ENCODE data around the gene ITPKC. TPM values are rescaled to one million over a fixed set of nuclear protein-coding genes. Genes with fewer than 3 reads are reported as not detected.
A peak's percentile ranks its signal among the peaks of the same experiment; 100 is the strongest.
"Not testable (repeated sequence)": the region's sequence is repeated elsewhere in the genome, so short reads cannot be mapped to it uniquely, and the experiment has no call there.

Gene ITPKC
- total and polyA plus RNA-seq, 4 donors: 6.3 to 12.0 (median 9.5) TPM

GRCh38 chr19:40756502-40757110, 39.7 kb downstream of the ITPKC start:
- Histone ChIP-seq H3K4me3 (ENCODE audit: low read depth, low read length) (no peak overlapping the region), H3K4me1 (ENCODE audit: control insufficient read depth, insufficient read depth, low read length) (peaks cover 10% of the 10 kb centered on the region), H3K36me3 (ENCODE audit: control insufficient read depth, insufficient read depth, low read length) (peaks cover 63% of the 10 kb centered on the region), H3K27me3 (ENCODE audit: control insufficient read depth, insufficient read depth, low read length) (no peaks in the 10 kb centered on the region), H3K27ac (ENCODE audit: low read depth, low read length) (no peak overlapping the region), H3K9me3 (ENCODE audit: control insufficient read depth, insufficient read depth, low read length) (no peaks in the 10 kb centered on the region)
- WGBS (ENCODE audit: insufficient coverage): 94% methylated on average over 10 of the region's 11 CpGs
- no peak for DNase-seq (ENCODE audit: low read depth in 4 of 6, low spot score in 6 of 6)

- no peaks in the 10 kb centered on the region for H3K27me3 ChIP-seq (ENCODE audit: control insufficient read depth, insufficient read depth, low read length)
- 97% methylated on average over 3 of the region's 3 CpGs for WGBS (ENCODE audit: insufficient coverage)
- no peak overlapping the region for H3K4me3 ChIP-seq (ENCODE audit: low read depth, low read length)
- DNase-seq (ENCODE audit: low read depth in 4 of 6, low spot score in 6 of 6): no peak
- no peak overlapping the region for H3K27ac ChIP-seq (ENCODE audit: low read depth, low read length)
- peaks cover 17% of the 10 kb centered on the region for H3K4me1 ChIP-seq (ENCODE audit: control insufficient read depth, insufficient read depth, low read length)
- H3K36me3 ChIP-seq (ENCODE audit: control insufficient read depth, insufficient read depth, low read length): peaks cover 82% of the 10 kb centered on the region
- no peaks in the 10 kb centered on the region for H3K9me3 ChIP-seq (ENCODE audit: control insufficient read depth, insufficient read depth, low read length)
These were observed 41.6 kb downstream of the ITPKC start for GRCh38 chr19:40758491-40758890.

- Histone ChIP-seq H3K36me3 (ENCODE audit: control insufficient read depth, insufficient read depth, low read length) (peaks cover 87% of the 10 kb centered on the region), H3K27ac (ENCODE audit: low read depth, low read length) (no peak overlapping the region), H3K4me1 (ENCODE audit: control insufficient read depth, insufficient read depth, low read length) (peaks cover 24% of the 10 kb centered on the region), H3K4me3 (ENCODE audit: low read depth, low read length) (no peak overlapping the region), H3K9me3 (ENCODE audit: control insufficient read depth, insufficient read depth, low read length) (no peaks in the 10 kb centered on the region), H3K27me3 (ENCODE audit: control insufficient read depth, insufficient read depth, low read length) (no peaks in the 10 kb centered on the region)
- WGBS (ENCODE audit: insufficient coverage): 88% methylated on average over 8 of the region's 13 CpGs
- no peak for DNase-seq (ENCODE audit: low read depth in 4 of 6, low spot score in 6 of 6)
These were observed 42.4 kb downstream of the ITPKC start for GRCh38 chr19:40759352-40759751.

- 42% methylated on average over 10 of the region's 17 CpGs for WGBS (ENCODE audit: insufficient coverage)
- Histone ChIP-seq H3K4me3 (ENCODE audit: low read depth, low read length) (no peak overlapping the region), H3K4me1 (ENCODE audit: control insufficient read depth, insufficient read depth, low read length) (peaks cover 24% of the 10 kb centered on the region), H3K27me3 (ENCODE audit: control insufficient read depth, insufficient read depth, low read length) (no peaks in the 10 kb centered on the region), H3K27ac (ENCODE audit: low read depth, low read length) (peak overlapping the region; percentile 67), H3K9me3 (ENCODE audit: control insufficient read depth, insufficient read depth, low read length) (no peaks in the 10 kb centered on the region), H3K36me3 (ENCODE audit: control insufficient read depth, insufficient read depth, low read length) (peaks cover 91% of the 10 kb centered on the region)
- peak in 2 of 6 donors; percentile 9 to 72 for DNase-seq (ENCODE audit: low read depth in 4 of 6, low spot score in 6 of 6)
These were observed 46.0 kb downstream of the ITPKC start for GRCh38 chr19:40762754-40763470.

- Histone ChIP-seq H3K4me1 (ENCODE audit: control insufficient read depth, insufficient read depth, low read length) (peaks cover 24% of the 10 kb centered on the region), H3K9me3 (ENCODE audit: control insufficient read depth, insufficient read depth, low read length) (no peaks in the 10 kb centered on the region), H3K27me3 (ENCODE audit: control insufficient read depth, insufficient read depth, low read length) (no peaks in the 10 kb centered on the region), H3K4me3 (ENCODE audit: low read depth, low read length) (no peak overlapping the region), H3K27ac (ENCODE audit: low read depth, low read length) (peak overlapping the region; percentile 67), H3K36me3 (ENCODE audit: control insufficient read depth, insufficient read depth, low read length) (peaks cover 85% of the 10 kb centered on the region)
- DNase-seq (ENCODE audit: low read depth in 4 of 6, low spot score in 6 of 6): peak in 4 of 6 donors; percentile 53 to 85 (median 66)
- WGBS (ENCODE audit: insufficient coverage): 38% methylated on average over 3 of the region's 7 CpGs
These were observed 46.6 kb downstream of the ITPKC start for GRCh38 chr19:40763526-40763925.

GRCh38 chr19:40763963-40764362, 47.1 kb downstream of the ITPKC start:
- H3K9me3 ChIP-seq (ENCODE audit: control insufficient read depth, insufficient read depth, low read length): no peaks in the 10 kb centered on the region
- H3K4me1 ChIP-seq (ENCODE audit: control insufficient read depth, insufficient read depth, low read length): peaks cover 24% of the 10 kb centered on the region
- no peak for DNase-seq (ENCODE audit: low read depth in 4 of 6, low spot score in 6 of 6)
- 68% methylated on average over 7 of the region's 10 CpGs for WGBS (ENCODE audit: insufficient coverage)
- peaks cover 81% of the 10 kb centered on the region for H3K36me3 ChIP-seq (ENCODE audit: control insufficient read depth, insufficient read depth, low read length)
- peak overlapping the region; percentile 35 for H3K27ac ChIP-seq (ENCODE audit: low read depth, low read length)
- H3K4me3 ChIP-seq (ENCODE audit: low read depth, low read length): no peak overlapping the region
- H3K27me3 ChIP-seq (ENCODE audit: control insufficient read depth, insufficient read depth, low read length): no peaks in the 10 kb centered on the region

GRCh38 chr19:40766385-40766784, 49.5 kb downstream of the ITPKC start:
- peaks cover 72% of the 10 kb centered on the region for H3K36me3 ChIP-seq (ENCODE audit: control insufficient read depth, insufficient read depth, low read length)
- 94% methylated on average over 13 of the region's 13 CpGs for WGBS (ENCODE audit: insufficient coverage)

GRCh38 chr19:40768869-40769268, 52.0 kb downstream of the ITPKC start:
- H3K27ac ChIP-seq (ENCODE audit: low read depth, low read length): no peak overlapping the region
- no peaks in the 10 kb centered on the region for H3K9me3 ChIP-seq (ENCODE audit: control insufficient read depth, insufficient read depth, low read length)
- H3K4me3 ChIP-seq (ENCODE audit: low read depth, low read length): no peak overlapping the region
- H3K27me3 ChIP-seq (ENCODE audit: control insufficient read depth, insufficient read depth, low read length): no peaks in the 10 kb centered on the region
- H3K4me1 ChIP-seq (ENCODE audit: control insufficient read depth, insufficient read depth, low read length): peaks cover 3% of the 10 kb centered on the region
- DNase-seq (ENCODE audit: low read depth in 4 of 6, low spot score in 6 of 6): no peak
- H3K36me3 ChIP-seq (ENCODE audit: control insufficient read depth, insufficient read depth, low read length): peaks cover 52% of the 10 kb centered on the region
- WGBS (ENCODE audit: insufficient coverage): 87% methylated on average over 4 of the region's 5 CpGs

More at GRCh38 chr19:40766385-40766784, 49.5 kb downstream of the ITPKC start:
- H3K4me1 ChIP-seq (ENCODE audit: control insufficient read depth, insufficient read depth, low read length): peaks cover 24% of the 10 kb centered on the region
- H3K9me3 ChIP-seq (ENCODE audit: control insufficient read depth, insufficient read depth, low read length); DNase-seq (ENCODE audit: low read depth in 4 of 6, low spot score in 6 of 6); H3K27me3 ChIP-seq (ENCODE audit: control insufficient read depth, insufficient read depth, low read length); H3K27ac ChIP-seq (ENCODE audit: low read depth, low read length); H3K4me3 ChIP-seq (ENCODE audit: low read depth, low read length): not testable (repeated sequence)

GRCh38 chr19:40771101-40771862, 54.4 kb downstream of the ITPKC start:
- H3K4me3 ChIP-seq (ENCODE audit: low read depth, low read length); H3K9me3 ChIP-seq (ENCODE audit: control insufficient read depth, insufficient read depth, low read length); H3K27me3 ChIP-seq (ENCODE audit: control insufficient read depth, insufficient read depth, low read length); H3K27ac ChIP-seq (ENCODE audit: low read depth, low read length); DNase-seq (ENCODE audit: low read depth in 4 of 6, low spot score in 6 of 6): not testable (repeated sequence)
- peaks cover 17% of the 10 kb centered on the region for H3K4me1 ChIP-seq (ENCODE audit: control insufficient read depth, insufficient read depth, low read length)
- WGBS (ENCODE audit: insufficient coverage): 96% methylated on average over 9 of the region's 10 CpGs
- H3K36me3 ChIP-seq (ENCODE audit: control insufficient read depth, insufficient read depth, low read length): peaks cover 34% of the 10 kb centered on the region
